ENCODE data around the gene CNPPD1. TPM values are rescaled to one million over a fixed set of nuclear protein-coding genes. Genes with fewer than 3 reads are reported as not detected.

The CNPPD1 gene
- total and polyA plus RNA-seq, 11 donors: 37.3 to 118 (median 57.2) TPM

DNA sequence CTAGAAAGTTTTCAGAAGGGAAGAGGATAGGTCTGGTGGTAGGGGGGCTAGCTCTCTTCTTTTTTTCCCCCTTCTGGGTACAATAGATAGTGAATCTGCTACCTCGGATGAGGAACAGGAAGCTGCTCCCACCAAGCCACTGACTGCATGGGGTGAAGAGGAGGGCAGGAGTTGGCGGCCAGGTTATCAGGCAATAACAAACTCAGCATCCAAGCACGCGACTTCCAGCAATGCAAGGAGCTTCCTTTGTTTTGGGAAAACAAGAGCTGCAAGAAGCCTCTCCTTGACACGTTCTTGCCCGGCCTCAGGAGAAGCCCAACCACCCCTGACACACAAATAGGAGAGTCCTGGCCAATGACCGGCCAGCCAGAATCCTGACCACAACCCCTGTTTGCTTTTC, 48.3 kb downstream of the CNPPD1 start:
- Histone ChIP-seq H3K9me3 (no peaks in the 10 kb centered on the region), H3K36me3 (peaks cover 0 to 14% (median 0%) of the 10 kb centered on the region in 9 donors), H3K27me3 (no peaks in the 10 kb centered on the region), H3K27ac (no peak overlapping the region), H3K4me3 (no peak overlapping the region), H3K4me1 (peaks cover 0 to 32% (median 15%) of the 10 kb centered on the region in 12 donors)
- no peak for ATAC-seq
- no peak for TF ChIP-seq POLR2A (IDR thresholded peaks at IDR 0.05)
- TF ChIP-seq, protein P1, sequence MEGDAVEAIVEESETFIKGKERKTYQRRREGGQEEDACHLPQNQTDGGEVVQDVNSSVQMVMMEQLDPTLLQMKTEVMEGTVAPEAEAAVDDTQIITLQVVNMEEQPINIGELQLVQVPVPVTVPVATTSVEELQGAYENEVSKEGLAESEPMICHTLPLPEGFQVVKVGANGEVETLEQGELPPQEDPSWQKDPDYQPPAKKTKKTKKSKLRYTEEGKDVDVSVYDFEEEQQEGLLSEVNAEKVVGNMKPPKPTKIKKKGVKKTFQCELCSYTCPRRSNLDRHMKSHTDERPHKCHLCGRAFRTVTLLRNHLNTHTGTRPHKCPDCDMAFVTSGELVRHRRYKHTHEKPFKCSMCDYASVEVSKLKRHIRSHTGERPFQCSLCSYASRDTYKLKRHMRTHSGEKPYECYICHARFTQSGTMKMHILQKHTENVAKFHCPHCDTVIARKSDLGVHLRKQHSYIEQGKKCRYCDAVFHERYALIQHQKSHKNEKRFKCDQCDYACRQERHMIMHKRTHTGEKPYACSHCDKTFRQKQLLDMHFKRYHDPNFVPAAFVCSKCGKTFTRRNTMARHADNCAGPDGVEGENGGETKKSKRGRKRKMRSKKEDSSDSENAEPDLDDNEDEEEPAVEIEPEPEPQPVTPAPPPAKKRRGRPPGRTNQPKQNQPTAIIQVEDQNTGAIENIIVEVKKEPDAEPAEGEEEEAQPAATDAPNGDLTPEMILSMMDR (IDR thresholded peaks at IDR 0.05): no peak
- 50 to 63% (median 58%) methylated on average over 7 of the region's 7 CpGs for WGBS, 4 donors
- DNase-seq: no peak
- intact Hi-C loops (cut with DNase I): loop anchor here in 1 of 10 donors (10.0 kb wide), 1 partner anchor 254 kb away; no protein-coding TSS in a partner anchor

DNA sequence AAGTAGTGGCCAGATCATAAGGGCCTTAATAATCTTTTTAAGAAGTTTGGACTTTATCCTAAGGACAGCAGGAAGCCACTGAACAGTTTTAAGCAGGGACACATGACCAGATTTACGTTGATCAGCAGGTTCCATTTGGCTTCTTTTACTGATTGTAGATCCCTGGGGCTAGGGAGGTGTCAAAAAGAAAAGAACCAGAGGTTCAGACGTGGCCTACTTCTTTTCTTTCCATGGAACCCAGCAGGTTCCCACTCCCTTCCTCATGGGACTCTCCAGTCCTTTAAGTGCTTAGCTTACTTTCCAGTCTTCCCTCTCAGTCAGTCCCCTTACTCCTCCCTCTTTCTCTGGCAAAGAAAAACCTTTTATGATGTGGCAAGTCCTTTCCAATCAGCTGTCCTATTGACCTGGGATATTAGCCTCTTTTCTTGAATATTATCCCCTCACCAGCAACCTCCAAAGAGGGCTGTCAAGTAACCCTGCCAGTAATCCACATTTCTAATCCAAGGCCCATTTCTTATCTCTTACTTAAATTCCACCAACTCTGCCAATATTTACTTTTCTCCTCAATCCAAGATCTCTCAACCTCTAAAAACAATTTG, 49.6 kb downstream of the CNPPD1 start:
- WGBS, 4 donors: 58 to 69% (median 64%) methylated on average over 2 of the region's 2 CpGs
- no peaks in the 10 kb centered on the region for H3K27me3 ChIP-seq
- TF ChIP-seq, protein P1 (IDR thresholded peaks at IDR 0.05): no peak
- TF ChIP-seq POLR2A (IDR thresholded peaks at IDR 0.05): no peak
- H3K9me3 ChIP-seq: no peaks in the 10 kb centered on the region
- no peak overlapping the region for H3K27ac ChIP-seq
- H3K36me3 ChIP-seq: peaks cover 0 to 14% (median 0%) of the 10 kb centered on the region in 9 donors
- intact Hi-C loops (cut with DNase I): loop anchor here in 1 of 10 donors (10.0 kb wide), 1 partner anchor 252 kb away; no protein-coding TSS in a partner anchor
- DNase-seq (no peak), ATAC-seq (no peak)
- H3K4me1 ChIP-seq: peaks cover 0 to 32% (median 15%) of the 10 kb centered on the region in 12 donors
- H3K4me3 ChIP-seq: no peak overlapping the region

DNA sequence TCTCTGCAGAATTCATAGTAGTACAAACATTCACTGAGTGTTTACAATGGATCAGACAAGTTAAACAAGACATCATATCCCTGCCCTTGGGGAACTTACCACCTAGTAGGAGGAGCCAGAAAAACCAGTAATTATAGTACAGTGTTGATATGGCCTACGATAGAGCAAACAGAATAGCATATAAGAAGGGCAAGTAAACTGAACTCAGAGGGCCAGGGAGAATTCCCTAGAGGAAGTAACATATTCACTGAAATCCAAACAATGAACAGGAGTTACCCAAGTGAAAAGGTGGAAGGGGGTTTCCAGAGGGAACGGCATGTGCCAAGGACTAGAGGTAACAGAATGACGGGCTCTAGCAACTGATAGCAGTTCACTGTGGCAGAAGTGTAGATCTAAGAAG, 50.2 kb downstream of the CNPPD1 start:
- 61 to 80% (median 74%) methylated on average over 3 of the region's 3 CpGs for WGBS, 4 donors

DNA sequence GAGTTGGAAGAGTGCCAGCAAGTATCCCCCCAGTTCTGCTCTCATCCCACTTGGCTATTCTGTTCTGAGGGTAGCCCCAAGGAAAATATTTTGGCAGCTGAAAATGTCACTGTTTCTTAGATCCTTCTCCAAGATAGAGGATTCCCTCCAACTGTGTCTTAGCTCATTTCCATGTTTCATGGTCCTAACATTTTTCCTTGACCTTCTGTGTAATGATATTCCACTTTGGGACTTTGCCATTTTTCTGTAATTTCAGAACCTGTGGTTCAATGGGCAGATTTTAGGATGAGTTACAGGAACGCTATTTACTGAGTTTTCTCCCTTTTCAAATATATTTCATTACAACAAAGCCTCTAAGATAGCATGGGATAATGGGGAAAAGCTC, 50.8 kb downstream of the CNPPD1 start:
- Histone ChIP-seq H3K9me3 (no peaks in the 10 kb centered on the region), H3K36me3 (peaks cover 0 to 5% (median 0%) of the 10 kb centered on the region in 9 donors), H3K27ac (no peak overlapping the region), H3K4me1 (peaks cover 0 to 32% (median 15%) of the 10 kb centered on the region in 12 donors), H3K4me3 (no peak overlapping the region), H3K27me3 (no peaks in the 10 kb centered on the region)
- ATAC-seq: no peak
- intact Hi-C loops (cut with DNase I): loop anchor here in 1 of 10 donors (10.0 kb wide), 1 partner anchor 251 kb away; no protein-coding TSS in a partner anchor
- WGBS, 4 donors: 93 to 96% (median 94%) methylated on average over 1 of the region's 1 CpG
- DNase-seq: no peak
- TF ChIP-seq, protein P1 (IDR thresholded peaks at IDR 0.05): no peak
- TF ChIP-seq POLR2A (IDR thresholded peaks at IDR 0.05): no peak

More for the DNA sequence above, 50.2 kb downstream of the CNPPD1 start:
- H3K4me1 ChIP-seq: peaks cover 0 to 32% (median 15%) of the 10 kb centered on the region in 12 donors
- no peak for ATAC-seq
- DNase-seq: no peak
- no peaks in the 10 kb centered on the region for H3K27me3 ChIP-seq
- TF ChIP-seq, protein P1 (IDR thresholded peaks at IDR 0.05): no peak
- TF ChIP-seq POLR2A (IDR thresholded peaks at IDR 0.05): no peak
- H3K9me3 ChIP-seq: no peaks in the 10 kb centered on the region
- peaks cover 0 to 12% (median 0%) of the 10 kb centered on the region in 9 donors for H3K36me3 ChIP-seq
- intact Hi-C loops (cut with DNase I): loop anchor here in 1 of 10 donors (10.0 kb wide), 1 partner anchor 252 kb away; no protein-coding TSS in a partner anchor
- no peak overlapping the region for H3K4me3 ChIP-seq
- no peak overlapping the region for H3K27ac ChIP-seq

Data from heart left ventricle (tissue), 16 donors.